SK-N-SH (cell line): Measurements from ENCODE around the gene NEK10. TPM values are rescaled to one million over a fixed set of nuclear protein-coding genes. Genes with fewer than 3 reads are reported as not detected.

Experiments
- CTCF ChIA-PET: fragments of 300-600, 350-600 bp; formaldehyde crosslinking; extraction: SDS; loops from one replicate; lab custom pipeline; 2021; lab: Yijun Ruan, JAX
- POLR2A ChIA-PET: fragments of 350-600 bp; sonication (Branson Sonifier 250); formaldehyde crosslinking; extraction: SDS; loops from one replicate; lab custom pipeline; 2020; ENCODE audit warnings: antibody characterized with exemption, inconsistent platforms; lab: Yijun Ruan, JAX
- DNase-seq: peaks from one replicate; pipeline ENCODE4 v3.0.0; 2012
- H2AFZ ChIP-seq: fragments of 200-600 bp; sonication (generic); 2 replicates; pipeline ENCODE4 v1.8.1; 2016; ENCODE audit warnings: antibody characterized with exemption, mild to moderate bottlenecking, low read depth
- H3F3A ChIP-seq: fragments of 200-600 bp; sonication (generic); replicated peaks from 2 replicates; pipeline ENCODE3; 2016; ENCODE audit warnings: antibody characterized with exemption, mild to moderate bottlenecking; ENCODE audit not compliant: insufficient read depth
- H3K27ac ChIP-seq, 2 experiments: fragments of 200-500 bp in 1 of 2; fragments of 200-600 bp in 1 of 2; sonication (Bioruptor generic) in 1 of 2; sonication (generic), shearing (Covaris generic) in 1 of 2; 2 replicates each; pipeline versions ENCODE4 v1.5.1 to v1.6.1; 2014 to 2016; ENCODE audit warnings: low read depth in 2 of 2, inconsistent platforms in 1 of 2, low read length in 1 of 2, mild to moderate bottlenecking in 1 of 2, mixed read lengths in 1 of 2
- H3K27me3 ChIP-seq: fragments of 200-600 bp; sonication (generic), shearing (Covaris generic); 2 replicates; pipeline ENCODE4 v1.6.1; 2016; ENCODE audit warnings: mixed run types; ENCODE audit not compliant: insufficient read depth
- H3K36me3 ChIP-seq, 2 experiments: fragments of 200-500 bp in 1 of 2; fragments of 200-600 bp in 1 of 2; sonication (Bioruptor generic) in 1 of 2; sonication (generic) in 1 of 2; replicated peaks in 1 of 2; 2 replicates each; pipeline versions ENCODE3 to v1.5.1; 2014 to 2016; ENCODE audit warnings: low read length in 1 of 2, mild to moderate bottlenecking in 1 of 2; ENCODE audit not compliant: insufficient read depth in 2 of 2, control insufficient read depth in 1 of 2
- H3K4me1 ChIP-seq, 2 experiments: fragments of 200-500 bp in 1 of 2; fragments of 200-600 bp in 1 of 2; sonication (Bioruptor generic) in 1 of 2; sonication (generic), shearing (Covaris generic) in 1 of 2; 2 replicates each; pipeline versions ENCODE4 v1.5.1 to v1.6.1; 2014 to 2016; ENCODE audit warnings: low read depth in 1 of 2, low read length in 1 of 2, mixed run types in 1 of 2; ENCODE audit not compliant: insufficient read depth in 2 of 2, control insufficient read depth in 1 of 2
- H3K4me2 ChIP-seq: fragments of 200-600 bp; sonication (generic), shearing (Covaris generic); 2 replicates; pipeline ENCODE4 v1.6.1; 2017; ENCODE audit warnings: mixed run types
- H3K4me3 ChIP-seq, 2 experiments: fragments of 200-500 bp in 1 of 2; fragments of 200-600 bp in 1 of 2; sonication (Bioruptor generic) in 1 of 2; sonication (generic), shearing (Covaris generic) in 1 of 2; 2 replicates each; pipeline versions ENCODE4 v1.5.1 to v1.8.1; 2014 to 2016; ENCODE audit warnings: low read depth in 2 of 2, inconsistent platforms in 1 of 2, low read length in 1 of 2, mild to moderate bottlenecking in 1 of 2, mixed read lengths in 1 of 2, moderate library complexity in 1 of 2
- H3K79me2 ChIP-seq: fragments of 200-600 bp; sonication (generic); 2 replicates; pipeline ENCODE4 v1.8.1; 2017; ENCODE audit warnings: mild to moderate bottlenecking; ENCODE audit not compliant: insufficient read depth
- H3K9ac ChIP-seq: fragments of 200-600 bp; sonication (generic); 2 replicates; pipeline ENCODE4 v1.6.1; 2017; ENCODE audit warnings: mixed run types
- H3K9me2 ChIP-seq: fragments of 200-600 bp; sonication (generic); 2 replicates; pipeline ENCODE4 v1.6.1; 2017; ENCODE audit warnings: mixed run types
- H3K9me3 ChIP-seq: fragments of 200-600 bp; sonication (generic); 2 replicates; pipeline ENCODE4 v1.6.1; 2017; ENCODE audit warnings: mixed run types, mild to moderate bottlenecking, moderate library complexity
- H4K20me1 ChIP-seq: fragments of 200-600 bp; sonication (generic); 2 replicates; pipeline ENCODE4 v1.6.1; 2017; ENCODE audit warnings: mild to moderate bottlenecking, mixed run types; ENCODE audit not compliant: insufficient read depth
- CHD2 ChIP-seq: fragments of 150-350 bp; IDR thresholded peaks from 2 replicates; pipeline ENCODE4 v1.6.1; 2018; ENCODE audit warnings: low read length; ENCODE audit not compliant: partially characterized antibody
- ELF1 ChIP-seq: IDR thresholded peaks from 2 replicates; pipeline ENCODE4 v1.4.0; 2012
- EP300 ChIP-seq, 2 experiments: IDR thresholded peaks; 2 replicates each; pipeline versions ENCODE4 v1.4.0 to v1.6.1; 2012; ENCODE audit warnings: borderline replicate concordance in 1 of 2, low read depth in 1 of 2, low read length in 1 of 2
- EZH2phosphoT487 ChIP-seq: fragments of 200-600 bp; sonication (generic); IDR thresholded peaks from 2 replicates; pipeline ENCODE4 v1.6.1; 2017; ENCODE audit warnings: low read depth, mixed run types, mild to moderate bottlenecking, antibody characterized with exemption, moderate library complexity, borderline replicate concordance
- FOSL2 ChIP-seq: IDR thresholded peaks from 2 replicates; pipeline ENCODE4 v1.4.0; 2012; ENCODE audit warnings: low read depth, mild to moderate bottlenecking, moderate library complexity, borderline replicate concordance
- FOXJ3 ChIP-seq: sonication (generic); formaldehyde crosslinking; IDR thresholded peaks from 2 replicates; pipeline ENCODE4 v1.5.1; 2020; ENCODE audit warnings: mild to moderate bottlenecking, missing genetic modification reagents
- JUND ChIP-seq: IDR thresholded peaks from 2 replicates; pipeline ENCODE4 v1.4.0; 2012
- MXI1 ChIP-seq: IDR thresholded peaks from 2 replicates; pipeline ENCODE4 v1.6.1; 2012; ENCODE audit warnings: mild to moderate bottlenecking, low read depth, low read length, improper control_type of control experiment
- NFIC ChIP-seq: IDR thresholded peaks from 2 replicates; pipeline ENCODE4 v1.4.0; 2012; ENCODE audit warnings: borderline replicate concordance
- PBX3 ChIP-seq: IDR thresholded peaks from 2 replicates; pipeline ENCODE4; 2012
- POLR2AphosphoS5 ChIP-seq: IDR thresholded peaks from 2 replicates; pipeline ENCODE4 v1.6.1; 2012; ENCODE audit warnings: low read depth, low read length
- RAD21 ChIP-seq: IDR thresholded peaks from 2 replicates; pipeline ENCODE4 v1.6.1; 2012; ENCODE audit warnings: mild to moderate bottlenecking, low read length
- REST ChIP-seq: IDR thresholded peaks from 2 replicates; pipeline ENCODE4 v1.6.1; 2012; ENCODE audit warnings: mild to moderate bottlenecking, low read depth, low read length, moderate library complexity
- RFX5 ChIP-seq: IDR thresholded peaks from 2 replicates; pipeline ENCODE4 v1.6.1; 2012; ENCODE audit warnings: mild to moderate bottlenecking, improper control_type of control experiment, low read length
- USF1 ChIP-seq: IDR thresholded peaks from 2 replicates; pipeline ENCODE4 v1.4.0; 2012; ENCODE audit warnings: low read depth, borderline replicate concordance
- WGBS: methylation state at CpG from one replicate; pipeline ENCODE4 v1.1.6; 2017; ENCODE audit warnings: low lambda C conversion rate; 5-methylcytosine and 5-hydroxymethylcytosine counted together
- polyA plus RNA-seq, 3 experiments: library from polyadenylated mRNA; depleted of rRNA; stranded (reverse); fragments of >200 nt; gene quantifications; 2 replicates each; pipeline ENCODE4 v1.2.3, GENCODE V29; 2012
- TF ChIP-seq, protein P1 (sequence below): fragments of 200-600 bp; sonication (generic); IDR thresholded peaks from 2 replicates; pipeline ENCODE4 v1.6.1; 2017; ENCODE audit warnings: antibody characterized with exemption, mild to moderate bottlenecking, moderate library complexity
- TF ChIP-seq, protein P2 (sequence below): IDR thresholded peaks from 2 replicates; pipeline ENCODE4 v1.4.0; 2012; ENCODE audit warnings: low read depth
- TF ChIP-seq, protein P3 (sequence below): IDR thresholded peaks from 2 replicates; pipeline ENCODE4 v1.4.0; 2012; ENCODE audit warnings: low read depth, borderline replicate concordance

NEK10 gene
- polyA plus RNA-seq, 1 of the 3 experiments (the other 2 are of a cell fraction): 1.0 TPM

DNA sequence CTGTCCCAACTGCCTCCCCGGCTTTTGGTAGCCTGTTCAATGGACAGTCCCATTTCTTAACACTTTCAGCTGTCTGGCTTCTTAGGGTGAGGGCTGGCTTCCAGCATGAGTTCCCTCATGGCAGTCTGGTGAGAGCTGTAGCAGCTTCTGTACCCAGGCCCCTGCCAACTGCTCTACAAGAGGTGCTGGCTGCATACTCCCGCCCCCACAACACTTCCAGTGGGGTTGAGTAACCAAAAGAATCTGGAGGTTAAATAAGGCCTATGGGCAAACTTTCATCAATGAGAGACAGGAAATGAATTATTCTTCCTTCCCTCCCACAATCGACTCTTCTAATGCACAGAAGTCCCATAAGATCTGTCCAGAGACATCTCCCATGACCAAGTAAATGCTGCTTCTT is 145.0 kb downstream of the NEK10 start:
- H3K9ac ChIP-seq: no peak overlapping the region
- ChIA-PET POLR2A (no interaction called here), CTCF (interaction anchor here (1.3 to 1.6 kb wide), 2 partner anchors 11 to 30 kb away, joined by 3 to 5 read pairs; no protein-coding TSS in a partner anchor)
- no peaks in the 10 kb centered on the region for H3K79me2 ChIP-seq
- TF ChIP-seq EZH2phosphoT487: no peak
- TF ChIP-seq EP300 (IDR thresholded peaks at IDR 0.05; ENCODE audit: borderline replicate concordance in 1 of 2, low read depth in 1 of 2, low read length in 1 of 2): no peak
- TF ChIP-seq ELF1: no peak
- TF ChIP-seq RAD21: no peak
- no peak for TF ChIP-seq REST
- TF ChIP-seq, protein P1, sequence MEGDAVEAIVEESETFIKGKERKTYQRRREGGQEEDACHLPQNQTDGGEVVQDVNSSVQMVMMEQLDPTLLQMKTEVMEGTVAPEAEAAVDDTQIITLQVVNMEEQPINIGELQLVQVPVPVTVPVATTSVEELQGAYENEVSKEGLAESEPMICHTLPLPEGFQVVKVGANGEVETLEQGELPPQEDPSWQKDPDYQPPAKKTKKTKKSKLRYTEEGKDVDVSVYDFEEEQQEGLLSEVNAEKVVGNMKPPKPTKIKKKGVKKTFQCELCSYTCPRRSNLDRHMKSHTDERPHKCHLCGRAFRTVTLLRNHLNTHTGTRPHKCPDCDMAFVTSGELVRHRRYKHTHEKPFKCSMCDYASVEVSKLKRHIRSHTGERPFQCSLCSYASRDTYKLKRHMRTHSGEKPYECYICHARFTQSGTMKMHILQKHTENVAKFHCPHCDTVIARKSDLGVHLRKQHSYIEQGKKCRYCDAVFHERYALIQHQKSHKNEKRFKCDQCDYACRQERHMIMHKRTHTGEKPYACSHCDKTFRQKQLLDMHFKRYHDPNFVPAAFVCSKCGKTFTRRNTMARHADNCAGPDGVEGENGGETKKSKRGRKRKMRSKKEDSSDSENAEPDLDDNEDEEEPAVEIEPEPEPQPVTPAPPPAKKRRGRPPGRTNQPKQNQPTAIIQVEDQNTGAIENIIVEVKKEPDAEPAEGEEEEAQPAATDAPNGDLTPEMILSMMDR: no peak
- TF ChIP-seq USF1: no peak
- no peak for TF ChIP-seq MXI1
- no peak for TF ChIP-seq FOSL2
- TF ChIP-seq, protein P2, sequence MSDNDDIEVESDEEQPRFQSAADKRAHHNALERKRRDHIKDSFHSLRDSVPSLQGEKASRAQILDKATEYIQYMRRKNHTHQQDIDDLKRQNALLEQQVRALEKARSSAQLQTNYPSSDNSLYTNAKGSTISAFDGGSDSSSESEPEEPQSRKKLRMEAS: no peak
- no peak for TF ChIP-seq FOXJ3 (CRISPR knock-in tag)
- no peak for TF ChIP-seq PBX3
- no peak for TF ChIP-seq CHD2
- no peak for TF ChIP-seq JUND
- no peak for TF ChIP-seq RFX5
- TF ChIP-seq NFIC: no peak
- TF ChIP-seq, protein P3, sequence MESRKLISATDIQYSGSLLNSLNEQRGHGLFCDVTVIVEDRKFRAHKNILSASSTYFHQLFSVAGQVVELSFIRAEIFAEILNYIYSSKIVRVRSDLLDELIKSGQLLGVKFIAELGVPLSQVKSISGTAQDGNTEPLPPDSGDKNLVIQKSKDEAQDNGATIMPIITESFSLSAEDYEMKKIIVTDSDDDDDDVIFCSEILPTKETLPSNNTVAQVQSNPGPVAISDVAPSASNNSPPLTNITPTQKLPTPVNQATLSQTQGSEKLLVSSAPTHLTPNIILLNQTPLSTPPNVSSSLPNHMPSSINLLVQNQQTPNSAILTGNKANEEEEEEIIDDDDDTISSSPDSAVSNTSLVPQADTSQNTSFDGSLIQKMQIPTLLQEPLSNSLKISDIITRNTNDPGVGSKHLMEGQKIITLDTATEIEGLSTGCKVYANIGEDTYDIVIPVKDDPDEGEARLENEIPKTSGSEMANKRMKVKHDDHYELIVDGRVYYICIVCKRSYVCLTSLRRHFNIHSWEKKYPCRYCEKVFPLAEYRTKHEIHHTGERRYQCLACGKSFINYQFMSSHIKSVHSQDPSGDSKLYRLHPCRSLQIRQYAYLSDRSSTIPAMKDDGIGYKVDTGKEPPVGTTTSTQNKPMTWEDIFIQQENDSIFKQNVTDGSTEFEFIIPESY: no peak
- no peak for TF ChIP-seq POLR2AphosphoS5
- H3K9me3 ChIP-seq: no peaks in the 10 kb centered on the region
- H2AFZ ChIP-seq: no peak overlapping the region
- H3K27me3 ChIP-seq: no peaks in the 10 kb centered on the region
- no peaks in the 10 kb centered on the region for H3K4me1 ChIP-seq
- H3K4me2 ChIP-seq: no peak overlapping the region
- no peaks in the 10 kb centered on the region for H3K36me3 ChIP-seq
- WGBS: 55% methylated on average over 3 of the region's 3 CpGs
- peaks cover 6% of the 10 kb centered on the region for H3F3A ChIP-seq
- H3K9me2 ChIP-seq: no peaks in the 10 kb centered on the region
- no peaks in the 10 kb centered on the region for H4K20me1 ChIP-seq
- no peak overlapping the region for H3K27ac ChIP-seq
- no peak for DNase-seq
- no peak overlapping the region for H3K4me3 ChIP-seq
